Kidney (tissue), 14 donors: ENCODE results near the gene IGFALS. TPM values are rescaled to one million over a fixed set of nuclear protein-coding genes. Genes with fewer than 3 reads are reported as not detected.

Experiments
- DNase-seq, 5 donors: peaks; one replicate each; pipeline ENCODE4 v3.0.0-alpha.2; 2013 to 2020
- FAIRE-seq: peaks from 2 replicates; lab custom pipeline; 2012; peaks lifted over from hg19 to GRCh38; lab: Jason Lieb, UNC
- H3K27ac ChIP-seq, 2 donors: one replicate each; pipeline ENCODE4 v1.7.0; 2013; ENCODE audit warnings: low read depth in 2 of 2, low read length in 2 of 2, inconsistent platforms in 1 of 2
- H3K27me3 ChIP-seq: one replicate; pipeline ENCODE4 v1.7.1; 2013; ENCODE audit warnings: low read length, inconsistent platforms; ENCODE audit not compliant: control insufficient read depth, insufficient read depth
- H3K36me3 ChIP-seq, 3 donors: one replicate each; pipeline versions ENCODE4 v1.7.0 to v1.7.1; 2013; ENCODE audit warnings: low read length in 3 of 3, control low read depth in 1 of 3, inconsistent platforms in 1 of 3; ENCODE audit not compliant: insufficient read depth in 3 of 3, control insufficient read depth in 2 of 3
- H3K4me1 ChIP-seq, 3 donors: one replicate each; pipeline versions ENCODE4 v1.7.0 to v1.7.1; 2013; ENCODE audit warnings: low read length in 3 of 3, inconsistent platforms in 1 of 3, low read depth in 1 of 3; ENCODE audit not compliant: control insufficient read depth in 2 of 3, insufficient read depth in 2 of 3
- H3K4me3 ChIP-seq, 3 donors: one replicate each; pipeline versions ENCODE4 v1.7.0 to v1.8.1; 2013; ENCODE audit warnings: low read length in 3 of 3, control low read depth in 1 of 3, inconsistent platforms in 1 of 3
- H3K9ac ChIP-seq, 3 donors: one replicate each; pipeline versions ENCODE4 v1.7.0 to v1.7.1; 2013; ENCODE audit warnings: low read length in 3 of 3, control low read depth in 1 of 3, inconsistent platforms in 1 of 3
- H3K9me3 ChIP-seq, 3 donors: one replicate each; pipeline versions ENCODE4 v1.7.0 to v1.7.1; 2013; ENCODE audit warnings: low read length in 3 of 3, control low read depth in 1 of 3, inconsistent platforms in 1 of 3; ENCODE audit not compliant: control insufficient read depth in 2 of 3, insufficient read depth in 1 of 3
- CTCF ChIP-seq: IDR thresholded peaks from 3 replicates; pipeline ENCODE4 v1.5.1; 2012; ENCODE audit warnings: mild to moderate bottlenecking, moderate library complexity, borderline replicate concordance; ENCODE audit not compliant: insufficient read depth; ENCODE audit errors: extremely low read depth
- intact Hi-C: fragments of 100-400 bp; cut with DNase I; formaldehyde crosslinking; loops from one replicate; pipeline ENCODE4 v1.11.1; 2022
- polyA plus RNA-seq: library from polyadenylated mRNA; stranded (reverse); fragments of 350-450 nt; fragmentation: Illumina TruSeq; extraction: RNeasy Lipid Tissue Mini Kit (QIAGEN cat#74804); gene quantifications from one replicate; pipeline ENCODE4 v1.2.3, GENCODE V29; 2014; ENCODE audit warnings: low read depth, low replicate concordance; ENCODE audit not compliant: insufficient read depth
- total RNA-seq: library from RNA; stranded (reverse); fragmentation: NEBNext Ultra II Directional; extraction: Animal tissue kit (Norgen Biotek cat#: 25700); gene quantifications from one replicate; pipeline ENCODE4 v1.2.1, GENCODE V29; 2021
- donor health status: control.
- donor health status: control.
- donor health status: control.
- donor health status: control.
- donor health status: control.
- donor health status: DM: yes; HTN: yes; CAD: no.
- donor health status: Normal renal cell carcinoma (clear cell type).

The IGFALS gene
- total and polyA plus RNA-seq, 2 donors from 2014 or later, result 1.4 to 2.9 TPM

- FAIRE-seq (no peak), DNase-seq (peak in 2 of 5 donors; percentile 29 to 50)
- Histone ChIP-seq H3K9ac (peak overlapping the region in 2 of 3 donors; percentile 27 to 46), H3K9me3 (no peaks in the 10 kb centered on the region), H3K36me3 (peaks cover 0 to 2% (median 0%) of the 10 kb centered on the region in 3 donors), H3K4me1 (peaks cover 0 to 23% (median 3%) of the 10 kb centered on the region in 3 donors), H3K27me3 (no peaks in the 10 kb centered on the region), H3K27ac (peak overlapping the region; percentile 51 to 66), H3K4me3 (peak overlapping the region; percentile 36 to 100 (median 75))
- no peak for TF ChIP-seq CTCF
- intact Hi-C loops, result no loop called here
Observed at GRCh38 chr16:1828645-1829410, 35.3 kb upstream of the IGFALS start.

DNA sequence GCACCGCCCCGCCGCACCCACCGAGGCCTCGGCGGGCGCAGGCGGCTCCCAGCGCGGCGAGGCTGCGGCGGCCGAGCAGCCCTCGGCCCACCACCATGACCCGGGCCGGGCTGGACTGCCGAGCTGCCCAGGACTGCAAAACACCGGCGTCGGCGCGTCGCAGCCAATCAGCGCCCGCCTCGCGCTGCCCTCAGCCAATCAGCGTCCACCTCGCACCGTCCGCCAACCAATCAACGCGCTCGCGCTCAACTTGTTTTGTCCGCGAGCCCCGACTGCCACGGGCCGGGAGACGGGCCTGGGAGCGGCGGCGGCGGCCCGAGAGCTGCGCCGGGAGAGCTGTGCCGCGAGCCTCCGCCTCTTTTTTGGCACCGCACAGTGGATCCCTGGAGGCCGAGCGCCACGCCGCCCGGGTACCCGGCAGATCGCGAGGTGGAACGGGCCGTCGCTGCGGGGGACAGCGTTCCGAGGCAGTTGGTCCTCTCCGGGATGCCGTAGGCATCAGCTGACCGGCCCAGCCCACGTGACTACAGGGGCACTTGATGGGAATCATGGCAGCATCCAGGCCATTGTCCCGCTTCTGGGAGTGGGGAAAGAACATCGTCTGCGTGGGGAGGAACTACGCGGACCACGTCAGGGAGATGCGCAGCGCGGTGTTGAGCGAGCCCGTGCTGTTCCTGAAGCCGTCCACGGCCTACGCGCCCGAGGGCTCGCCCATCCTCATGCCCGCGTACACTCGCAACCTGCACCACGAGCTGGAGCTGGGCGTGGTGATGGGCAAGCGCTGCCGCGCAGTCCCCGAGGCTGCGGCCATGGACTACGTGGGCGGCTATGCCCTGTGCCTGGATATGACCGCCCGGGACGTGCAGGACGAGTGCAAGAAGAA lies 33.4 kb upstream of the IGFALS start, which contains the start of the genes FAHD1 and HAGH:
FAHD1 (plus strand) TSS at position 516 of the 883 bp plus-strand sequence; CDS start at position 549, 33 bp downstream.
HAGH (minus strand) TSS at position 135 of the 883 bp plus-strand sequence; CDS start at position 97, 38 bp downstream.
- H3K4me3 ChIP-seq, result peak within 1 kb of the TSS; percentile 88 to 100 (median 94)
- peak within 1 kb of the TSS; percentile 56 to 97 (median 93) for H3K9ac ChIP-seq
- H3K36me3 ChIP-seq, result peaks cover 0 to 10% (median 6%) of the 10 kb centered on the region in 3 donors
- FAIRE-seq, result no peak
- no peak for TF ChIP-seq CTCF
- H3K9me3 ChIP-seq, result no peaks in the 10 kb centered on the region
- peaks cover 0 to 19% (median 3%) of the 10 kb centered on the region in 3 donors for H3K4me1 ChIP-seq
- peak; percentile 96 to 98 (median 97) for DNase-seq
- peak within 1 kb of the TSS; percentile 84 to 91 for H3K27ac ChIP-seq
- H3K27me3 ChIP-seq, result no peaks in the 10 kb centered on the region
- intact Hi-C loops, result no loop called here

DNA sequence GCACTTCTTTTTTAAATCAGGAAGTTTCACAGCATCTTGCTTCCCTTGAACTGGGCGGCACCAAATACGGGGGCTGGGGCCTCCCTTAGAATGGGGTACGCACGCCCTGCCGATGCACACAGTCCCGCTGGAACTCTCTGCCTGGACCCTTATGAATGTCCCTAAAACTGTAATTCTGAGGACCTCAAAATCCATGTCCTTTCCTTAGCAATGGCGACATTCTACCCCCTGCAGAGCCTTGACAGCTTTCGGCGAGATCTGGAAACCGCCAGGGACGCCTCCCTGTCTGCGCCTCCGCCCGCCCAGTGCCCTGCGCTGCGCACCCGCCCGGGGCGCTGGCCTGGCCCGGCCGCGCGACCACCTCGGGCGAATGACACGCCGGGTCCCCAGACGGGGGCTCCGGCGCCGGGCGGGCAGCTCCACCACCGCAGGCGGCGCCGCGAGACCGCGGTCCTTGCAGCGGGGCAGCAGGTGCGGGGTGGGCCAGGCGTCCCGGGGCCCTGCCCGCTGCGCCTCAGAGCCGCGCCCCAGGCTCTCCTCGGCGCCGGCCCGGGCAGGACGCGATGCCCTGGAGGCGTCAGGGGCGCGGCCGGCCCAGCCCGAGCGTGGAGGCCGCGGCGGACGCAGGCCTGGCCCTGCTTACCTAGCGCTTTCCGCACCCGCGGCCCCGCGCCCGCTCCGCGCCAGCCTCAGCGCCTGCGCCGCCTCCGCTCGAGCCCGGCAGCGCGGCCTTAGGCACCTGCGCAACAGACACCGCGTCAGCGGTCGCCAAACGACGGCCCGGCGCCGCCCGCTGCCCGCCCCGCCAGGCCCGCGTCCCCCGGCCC lies 32.6 kb upstream of the IGFALS start:
- intact Hi-C loops, result no loop called here
- DNase-seq (peak in 2 of 5 donors; percentile 24 to 76), FAIRE-seq (no peak)
- no peaks in the 10 kb centered on the region for H3K9me3 ChIP-seq
- peaks cover 0 to 15% (median 6%) of the 10 kb centered on the region in 3 donors for H3K36me3 ChIP-seq
- TF ChIP-seq CTCF, result no peak
- H3K4me3 ChIP-seq, result peak overlapping the region; percentile 28 to 86 (median 77)
- peak overlapping the region in 1 of 2 donors; percentile 51 for H3K27ac ChIP-seq
- H3K4me1 ChIP-seq, result peaks cover 0 to 19% (median 3%) of the 10 kb centered on the region in 3 donors
- no peaks in the 10 kb centered on the region for H3K27me3 ChIP-seq
- peak overlapping the region in 1 of 3 donors; percentile 61 for H3K9ac ChIP-seq
